Measurements from ENCODE around the gene VPS13A. TPM values are rescaled to one million over a fixed set of nuclear protein-coding genes. Genes with fewer than 3 reads are reported as not detected.

VPS13A gene
- total and polyA plus RNA-seq, 10 of the 15 experiments (the other 5 are each of a cell fraction or from before 2014, with no cell fraction given) = 10.0 to 35.2 (median 21.1) TPM

- BruUV-seq (replicated peaks) = no TSS peak
- intact Hi-C loops (cut with micrococcal nuclease; ENCODE audit: unreplicated experiment) (no loop called here), in situ Hi-C loops (cut with MboI) (no loop called here)
- TF ChIP-seq IRF3 (IDR thresholded peaks at IDR 0.05) (no peak), CEBPB (IDR thresholded peaks at IDR 0.05; ENCODE audit: borderline replicate concordance in 1 of 2, low read depth in 2 of 2, low read length in 2 of 2) (no peak), PAX5 (IDR thresholded peaks at IDR 0.05; ENCODE audit: borderline replicate concordance, low read depth, low read length) (no peak), CBFB (IDR thresholded peaks at IDR 0.05; ENCODE audit: low read depth) (no peak), KDM1A (IDR thresholded peaks at IDR 0.05; ENCODE audit: borderline replicate concordance) (no peak), PRDM15 (CRISPR knock-in tag; IDR thresholded peaks at IDR 0.05) (no peak), SMC3 (IDR thresholded peaks at IDR 0.05; ENCODE audit: borderline replicate concordance, low read length) (no peak), FOS (IDR thresholded peaks at IDR 0.05; ENCODE audit: borderline replicate concordance, extremely low read depth, insufficient read length) (no peak), HSF1 (IDR thresholded peaks at IDR 0.05; ENCODE audit: low read depth, low read length) (no peak), ZNF622 (IDR thresholded peaks at IDR 0.05) (no peak), GABPA (IDR thresholded peaks at IDR 0.05; ENCODE audit: low read depth) (no peak)
- Histone ChIP-seq H3K9ac (ENCODE audit: control insufficient read depth, insufficient read depth, low read length) (no peak overlapping the region), H3K27ac (ENCODE audit: control insufficient read depth, insufficient read depth) (no peak overlapping the region), H3K9me3 (replicated peaks; ENCODE audit: control insufficient read depth, insufficient read depth, low read length) (no peaks in the 10 kb centered on the region), H3K4me3 (no peak overlapping the region), H3K36me3 (ENCODE audit: control insufficient read depth in 2 of 2, insufficient read depth in 2 of 2, low read length in 1 of 2) (no peaks in the 10 kb centered on the region; a peak in 1 of 4 replicates), H3K79me2 (ENCODE audit: control insufficient read depth, insufficient read depth, low read length) (no peaks in the 10 kb centered on the region), H3K4me1 (ENCODE audit: control insufficient read depth, insufficient read depth, low read length) (no peaks in the 10 kb centered on the region), H4K20me1 (ENCODE audit: control insufficient read depth, insufficient read depth) (no peaks in the 10 kb centered on the region), H2AFZ (ENCODE audit: control insufficient read depth, low read depth, low read length) (no peak overlapping the region), H3K27me3 (replicated peaks in 1 of 2; ENCODE audit: control insufficient read depth in 2 of 2, insufficient read depth in 2 of 2, low read length in 1 of 2) (no peaks in the 10 kb centered on the region), H3K4me2 (ENCODE audit: control insufficient read depth, insufficient read depth) (no peak overlapping the region)
- WGBS (ENCODE audit: insufficient coverage, insufficient replicate concordance, low lambda C conversion rate, missing lambda C conversion rate) = 100% methylated on average over 1 of the region's 1 CpG
- DNase-seq (ENCODE audit: low read depth, low spot score) (no peak), FAIRE-seq (no peak), ATAC-seq (no peak)
- CTCF ChIA-PET = interaction anchor here (0.8 to 1.7 kb wide), 4 partner anchors 10 to 1065 kb away, joined by 3 to 7 read pairs (median 4); no protein-coding TSS in a partner anchor
- POLR2A ChIA-PET = interaction anchor here (0.6 kb wide), 1 partner anchor 1442 kb away, joined by 3 read pairs; no protein-coding TSS in a partner anchor
- RAD21 ChIA-PET (ENCODE audit: unreplicated experiment) = no interaction called here
- SMC1A ChIA-PET (ENCODE audit: uncharacterized antibody, unreplicated experiment) = interaction anchor here (0.6 to 1.3 kb wide), 5 partner anchors 10 to 339 kb away, joined by 3 to 5 read pairs (median 3); no protein-coding TSS in a partner anchor
Measured at GRCh38 chr9:77305622-77306400, 128.5 kb downstream of the VPS13A start.
